Measurements from ENCODE around the gene OR6C3.
"Not testable (repeated sequence)": the region's sequence is repeated elsewhere in the genome, so short reads cannot be mapped to it uniquely, and the experiment has no call there.

The OR6C3 gene

GRCh38 chr12:55330446-55330845 lies at the start of gene OR6C3:
OR6C3 (plus strand) TSS chr12:55330746; CDS start chr12:55331701, 955 bp downstream.
- no peak for DNase-seq

GRCh38 chr12:55280991-55281390 lies 49.6 kb upstream of the OR6C3 start:
- no peak for DNase-seq

GRCh38 chr12:55289999-55290398 lies 40.5 kb upstream of the OR6C3 start:
- no peak for DNase-seq

- DNase-seq = no peak
Measured at GRCh38 chr12:55296469-55296868, 34.1 kb upstream of the OR6C3 start, which contains the start of gene OR6C6. OR6C6 (minus strand) TSS chr12:55296569; CDS start chr12:55295232, 1,337 bp downstream.

GRCh38 chr12:55314043-55314442 lies 16.5 kb upstream of the OR6C3 start, which contains the start of gene OR6C1:
OR6C1 (plus strand) TSS chr12:55314343; CDS start chr12:55320600, 6,257 bp downstream.
- no peak for DNase-seq

GRCh38 chr12:55320201-55320600 lies 10.3 kb upstream of the OR6C3 start:
- no peak for DNase-seq

GRCh38 chr12:55325801-55326200 lies 4.7 kb upstream of the OR6C3 start:
- DNase-seq = not testable (repeated sequence)

- no peak for DNase-seq
Measured at GRCh38 chr12:55336002-55336401, 5.5 kb downstream of the OR6C3 start.

GRCh38 chr12:55355338-55355737 lies 24.8 kb downstream of the OR6C3 start:
- not testable (repeated sequence) for DNase-seq

GRCh38 chr12:55362675-55363074 lies 32.1 kb downstream of the OR6C3 start, which contains the start of gene OR6C75:
OR6C75 (plus strand) TSS chr12:55362975; CDS start chr12:55365111, 2,136 bp downstream.
- DNase-seq = no peak

GRCh38 chr12:55365086-55365485 lies 34.5 kb downstream of the OR6C3 start:
- DNase-seq = no peak

- DNase-seq = no peak
Measured at GRCh38 chr12:55372521-55372920, 42.0 kb downstream of the OR6C3 start.

Measured in activated CD4-positive, alpha-beta T cell treated with anti-CD3 and anti-CD28 coated beads, Interleukin-2, amount 50 U/mL, for 16 hours (primary cell).